Measurements from ENCODE around the gene HBEGF.

The HBEGF gene

DNA sequence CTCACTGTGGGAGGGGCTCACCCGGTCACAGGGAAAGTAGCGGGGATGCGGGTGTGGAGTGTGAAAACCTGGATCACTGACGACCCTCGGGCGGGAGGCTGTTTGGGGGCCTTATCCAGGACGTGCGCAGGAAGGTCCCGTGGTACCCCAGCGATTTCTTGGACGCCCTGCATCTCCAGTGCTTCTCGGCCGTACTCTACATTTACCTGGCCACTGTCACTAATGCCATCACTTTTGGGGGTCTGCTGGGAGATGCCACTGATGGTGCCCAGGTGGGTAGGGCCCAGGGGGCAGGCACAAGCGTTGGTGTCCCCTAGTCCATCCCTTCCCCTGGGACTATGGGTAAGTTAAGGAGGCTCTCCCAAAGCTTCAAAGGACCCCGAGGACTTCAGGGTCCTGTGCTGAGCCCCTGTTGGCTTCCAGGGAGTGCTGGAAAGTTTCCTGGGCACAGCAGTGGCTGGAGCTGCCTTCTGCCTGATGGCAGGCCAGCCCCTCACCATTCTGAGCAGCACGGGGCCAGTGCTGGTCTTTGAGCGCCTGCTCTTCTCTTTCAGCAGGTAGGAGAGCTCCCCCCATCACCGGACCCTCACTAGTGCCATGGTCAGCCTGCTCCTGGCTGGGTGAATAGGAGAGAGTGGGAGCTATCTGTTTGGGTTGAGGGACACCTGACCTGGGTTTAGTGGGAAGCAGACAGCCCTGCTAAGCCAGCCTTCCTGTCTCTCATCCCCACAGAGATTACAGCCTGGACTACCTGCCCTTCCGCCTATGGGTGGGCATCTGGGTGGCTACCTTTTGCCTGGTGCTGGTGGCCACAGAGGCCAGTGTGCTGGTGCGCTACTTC lies 17.4 kb upstream of the HBEGF start:
- DNase-seq (ENCODE audit: low read depth), result no peak
- TF ChIP-seq, protein P1, sequence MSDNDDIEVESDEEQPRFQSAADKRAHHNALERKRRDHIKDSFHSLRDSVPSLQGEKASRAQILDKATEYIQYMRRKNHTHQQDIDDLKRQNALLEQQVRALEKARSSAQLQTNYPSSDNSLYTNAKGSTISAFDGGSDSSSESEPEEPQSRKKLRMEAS (IDR thresholded peaks at IDR 0.05; ENCODE audit: low read depth, low read length), result no peak
- no peak overlapping the region for H3K4me3 ChIP-seq (ENCODE audit: low read depth, low read length)

DNA sequence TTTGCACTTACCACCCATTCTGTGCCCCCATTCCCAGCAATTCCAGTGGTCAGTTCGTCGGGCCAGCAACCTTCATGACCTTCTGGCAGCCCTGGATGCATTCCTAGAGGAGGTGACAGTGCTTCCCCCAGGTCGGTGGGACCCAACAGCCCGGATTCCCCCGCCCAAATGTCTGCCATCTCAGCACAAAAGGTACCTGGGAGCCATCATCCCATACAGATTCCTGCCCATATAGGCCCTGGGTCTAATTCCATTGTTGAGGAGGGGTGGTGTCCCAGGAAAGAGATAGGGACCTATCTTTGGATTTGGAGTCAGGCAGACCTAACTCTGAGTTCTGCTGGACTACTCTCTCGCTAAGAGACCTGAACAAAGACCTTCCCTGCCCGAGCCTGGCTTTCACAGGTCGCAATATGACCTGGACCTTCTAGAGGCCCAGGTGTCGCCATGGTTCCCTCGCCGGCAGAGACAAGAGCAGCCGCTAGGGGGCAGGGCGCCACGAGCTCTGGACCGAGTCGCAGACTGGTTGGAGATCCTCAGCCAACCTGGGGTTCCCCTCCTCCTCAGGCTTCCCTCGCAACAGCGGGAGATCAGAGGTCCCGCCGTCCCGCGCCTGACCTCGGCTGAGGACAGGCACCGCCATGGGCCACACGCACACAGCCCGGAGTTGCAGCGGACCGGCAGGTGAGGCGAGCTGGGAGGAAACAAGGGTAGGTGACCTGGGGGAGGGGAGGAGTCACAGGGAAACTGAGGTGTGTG lies 16.6 kb upstream of the HBEGF start:
- TF ChIP-seq, protein P2, sequence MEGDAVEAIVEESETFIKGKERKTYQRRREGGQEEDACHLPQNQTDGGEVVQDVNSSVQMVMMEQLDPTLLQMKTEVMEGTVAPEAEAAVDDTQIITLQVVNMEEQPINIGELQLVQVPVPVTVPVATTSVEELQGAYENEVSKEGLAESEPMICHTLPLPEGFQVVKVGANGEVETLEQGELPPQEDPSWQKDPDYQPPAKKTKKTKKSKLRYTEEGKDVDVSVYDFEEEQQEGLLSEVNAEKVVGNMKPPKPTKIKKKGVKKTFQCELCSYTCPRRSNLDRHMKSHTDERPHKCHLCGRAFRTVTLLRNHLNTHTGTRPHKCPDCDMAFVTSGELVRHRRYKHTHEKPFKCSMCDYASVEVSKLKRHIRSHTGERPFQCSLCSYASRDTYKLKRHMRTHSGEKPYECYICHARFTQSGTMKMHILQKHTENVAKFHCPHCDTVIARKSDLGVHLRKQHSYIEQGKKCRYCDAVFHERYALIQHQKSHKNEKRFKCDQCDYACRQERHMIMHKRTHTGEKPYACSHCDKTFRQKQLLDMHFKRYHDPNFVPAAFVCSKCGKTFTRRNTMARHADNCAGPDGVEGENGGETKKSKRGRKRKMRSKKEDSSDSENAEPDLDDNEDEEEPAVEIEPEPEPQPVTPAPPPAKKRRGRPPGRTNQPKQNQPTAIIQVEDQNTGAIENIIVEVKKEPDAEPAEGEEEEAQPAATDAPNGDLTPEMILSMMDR (IDR thresholded peaks at IDR 0.05; ENCODE audit: low read depth, low read length), result peak; percentile 93
- TF ChIP-seq, protein P1 (IDR thresholded peaks at IDR 0.05; ENCODE audit: low read depth, low read length), result peak; percentile 30; the same call in 1 of the 2 replicates
- TF ChIP-seq MYC (IDR thresholded peaks at IDR 0.05; ENCODE audit: low read depth, low read length), result peak; percentile 54
- TF ChIP-seq POLR2A (IDR thresholded peaks at IDR 0.05; ENCODE audit: extremely low read depth, insufficient read length), result no peak
- no peak overlapping the region for H3K4me3 ChIP-seq (ENCODE audit: low read depth, low read length)
- DNase-seq (ENCODE audit: low read depth), result peak; percentile 78

DNA sequence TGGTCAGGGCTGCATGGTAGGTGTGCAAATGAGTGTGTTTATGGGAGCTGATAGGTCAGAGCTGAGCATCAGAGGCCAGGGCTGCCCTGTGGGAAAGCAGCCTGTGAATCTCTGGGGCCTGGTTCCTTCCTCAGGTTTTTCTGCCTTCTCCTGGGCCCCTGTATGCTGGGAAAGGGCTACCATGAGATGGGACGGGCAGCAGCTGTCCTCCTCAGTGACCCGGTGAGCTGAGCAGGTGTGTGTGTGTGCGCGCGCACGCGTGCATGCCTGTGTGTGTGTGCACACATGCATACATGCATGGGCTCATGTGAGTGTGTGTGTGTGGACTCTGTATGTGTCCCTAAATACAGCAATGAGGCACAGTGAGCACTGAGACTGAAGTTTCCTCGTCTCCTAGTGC lies 15.9 kb upstream of the HBEGF start:
- no peak for DNase-seq (ENCODE audit: low read depth)
- TF ChIP-seq, protein P2 (IDR thresholded peaks at IDR 0.05; ENCODE audit: low read depth, low read length), result no peak
- no peak overlapping the region for H3K4me3 ChIP-seq (ENCODE audit: low read depth, low read length)

DNA sequence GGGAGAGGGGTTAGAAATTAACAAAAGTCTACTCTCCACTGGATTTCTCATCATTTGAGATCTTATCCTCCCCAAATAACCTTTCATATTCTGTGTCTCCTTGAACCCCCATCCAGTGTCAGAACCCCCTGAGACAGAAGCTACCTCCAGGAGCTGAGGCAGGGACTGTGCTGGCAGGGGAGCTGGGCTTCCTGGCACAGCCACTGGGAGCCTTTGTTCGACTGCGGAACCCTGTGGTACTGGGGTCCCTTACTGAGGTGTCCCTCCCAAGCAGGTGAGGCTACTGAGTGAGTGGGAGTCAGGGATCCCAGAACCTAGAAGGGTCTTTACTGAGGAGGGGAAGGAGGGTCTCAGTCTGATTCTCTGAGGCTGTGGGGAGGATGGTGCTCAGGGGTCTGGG lies 15.5 kb upstream of the HBEGF start:
- DNase-seq (ENCODE audit: low read depth), result no peak
- H3K4me3 ChIP-seq (ENCODE audit: low read depth, low read length), result no peak overlapping the region
- TF ChIP-seq, protein P1 (IDR thresholded peaks at IDR 0.05; ENCODE audit: low read depth, low read length), result no peak
- no peak for TF ChIP-seq POLR2A (IDR thresholded peaks at IDR 0.05; ENCODE audit: extremely low read depth, insufficient read length)
- no peak for TF ChIP-seq MYC (IDR thresholded peaks at IDR 0.05; ENCODE audit: low read depth, low read length)
- TF ChIP-seq, protein P2 (IDR thresholded peaks at IDR 0.05; ENCODE audit: low read depth, low read length), result no peak

DNA sequence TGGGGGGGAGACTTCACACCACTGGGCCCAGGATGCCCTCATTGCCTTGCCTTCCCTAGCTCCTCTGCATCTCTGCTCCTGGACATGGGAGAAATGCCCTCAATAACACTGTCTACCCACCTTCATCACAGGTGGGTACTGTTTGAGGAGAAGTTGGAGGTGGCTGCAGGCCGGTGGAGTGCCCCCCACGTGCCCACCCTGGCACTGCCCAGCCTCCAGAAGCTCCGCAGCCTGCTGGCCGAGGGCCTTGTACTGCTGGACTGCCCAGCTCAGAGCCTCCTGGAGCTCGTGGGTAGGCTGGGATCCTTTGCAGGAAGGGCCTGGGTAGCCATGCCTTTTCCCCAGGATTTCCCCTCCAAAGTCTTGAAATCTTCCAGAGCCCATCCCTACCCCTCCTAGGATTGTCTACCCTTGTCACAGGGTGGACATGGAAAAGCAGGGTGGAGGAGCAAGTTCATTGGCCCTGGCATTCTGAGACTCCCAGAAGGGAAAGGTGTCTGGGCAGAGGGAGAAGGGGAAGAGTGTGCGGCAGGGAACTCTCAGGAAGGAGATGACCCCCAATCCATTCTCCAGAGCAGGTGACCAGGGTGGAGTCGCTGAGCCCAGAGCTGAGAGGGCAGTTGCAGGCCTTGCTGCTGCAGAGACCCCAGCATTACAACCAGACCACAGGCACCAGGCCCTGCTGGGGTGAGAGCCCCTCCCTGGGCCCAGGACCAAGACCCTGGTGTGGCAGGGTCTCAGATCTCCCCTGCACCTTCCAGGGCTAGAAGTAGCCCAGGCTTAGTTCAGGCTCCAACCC lies 14.5 kb upstream of the HBEGF start:
- TF ChIP-seq, protein P2 (IDR thresholded peaks at IDR 0.05; ENCODE audit: low read depth, low read length), result no peak
- TF ChIP-seq MYC (IDR thresholded peaks at IDR 0.05; ENCODE audit: low read depth, low read length), result no peak
- TF ChIP-seq, protein P1 (IDR thresholded peaks at IDR 0.05; ENCODE audit: low read depth, low read length), result no peak
- TF ChIP-seq POLR2A (IDR thresholded peaks at IDR 0.05; ENCODE audit: extremely low read depth, insufficient read length), result no peak
- DNase-seq (ENCODE audit: low read depth), result no peak
- H3K4me3 ChIP-seq (ENCODE audit: low read depth, low read length), result no peak overlapping the region

DNA sequence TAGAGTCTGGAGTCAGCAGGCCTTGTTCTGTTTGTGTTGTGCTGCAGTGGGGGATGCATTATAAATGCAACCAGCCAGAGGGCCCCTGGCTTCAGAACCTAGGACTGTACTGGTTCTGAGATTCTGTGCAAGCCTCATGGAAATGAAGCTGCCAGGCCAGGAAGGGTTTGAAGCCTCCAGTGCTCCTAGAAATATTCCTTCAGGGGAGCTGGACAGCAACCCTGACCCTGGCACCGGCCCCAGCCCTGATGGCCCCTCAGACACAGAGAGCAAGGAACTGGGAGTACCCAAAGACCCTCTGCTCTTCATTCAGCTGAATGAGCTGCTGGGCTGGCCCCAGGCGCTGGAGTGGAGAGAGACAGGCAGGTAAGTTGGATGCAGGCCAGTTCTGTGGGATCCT lies 13.7 kb upstream of the HBEGF start, which contains the start of gene SLC4A9:
Gene SLC4A9 (plus strand): TSS at position 94 of the 400 bp plus-strand sequence. CDS start 43 bp downstream, at position 137.
- no peak within 1 kb of the TSS for H3K4me3 ChIP-seq (ENCODE audit: low read depth, low read length)
- no peak for DNase-seq (ENCODE audit: low read depth)
- TF ChIP-seq MYC (IDR thresholded peaks at IDR 0.05; ENCODE audit: low read depth, low read length) (no peak), POLR2A (IDR thresholded peaks at IDR 0.05; ENCODE audit: extremely low read depth, insufficient read length) (no peak)
- TF ChIP-seq, protein P1 (IDR thresholded peaks at IDR 0.05; ENCODE audit: low read depth, low read length), result no peak
- TF ChIP-seq, protein P2 (IDR thresholded peaks at IDR 0.05; ENCODE audit: low read depth, low read length), result no peak
